Uterus (tissue), 2 donors: ENCODE data around the gene DPP6.

Experiments used
- POLR2A ChIP-seq, 2 donors: fragments of 450-650 bp; IDR thresholded peaks; one replicate each; pipeline ENCODE4 v1.6.1; 2016; ENCODE audit warnings: antibody characterized with exemption in 2 of 2, mild to moderate bottlenecking in 1 of 2, moderate library complexity in 1 of 2
- TF ChIP-seq, protein P1 (sequence below), 4 experiments: fragments of 200-600 bp in 2 of 4; fragments of 450-650 bp in 2 of 4; sonication (generic) in 2 of 4; IDR thresholded peaks; one replicate each; pipeline ENCODE4 v1.5.1; 2016 to 2019; ENCODE audit warnings: antibody characterized with exemption in 4 of 4, mild to moderate bottlenecking in 2 of 4, moderate library complexity in 1 of 4

DNA sequence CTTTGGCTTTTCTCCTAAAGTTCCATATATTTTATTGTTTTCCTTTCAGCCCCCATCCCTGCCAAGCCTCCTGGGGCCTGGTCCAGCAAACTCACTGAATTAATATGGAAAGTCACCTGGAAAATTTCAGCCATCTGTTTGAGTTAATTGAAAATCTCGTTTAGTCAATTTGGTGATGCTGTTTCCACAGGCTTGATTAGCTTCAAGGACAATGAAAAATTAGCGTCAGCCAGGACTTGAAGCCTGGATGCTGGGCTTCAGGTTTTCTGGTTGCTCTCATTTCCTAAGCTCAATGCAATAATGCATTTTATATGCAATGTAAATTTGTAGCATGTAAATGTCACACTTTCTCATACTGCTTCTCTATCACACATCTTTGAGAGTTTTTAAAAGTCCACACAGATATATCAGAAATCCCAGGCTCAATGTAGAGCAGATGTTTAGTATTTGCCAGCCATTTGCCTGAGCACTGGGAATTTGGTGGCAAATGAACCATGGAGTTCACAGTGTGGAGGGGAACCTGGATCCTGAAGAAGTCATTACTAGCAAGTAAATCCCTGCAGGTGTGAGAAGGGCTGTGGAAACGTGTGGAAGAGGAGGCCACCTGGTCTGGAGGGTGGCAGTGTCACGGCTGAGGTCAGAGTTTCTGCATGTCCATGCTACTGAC lies 722.2 kb downstream of the DPP6 start:
- TF ChIP-seq, protein P1, sequence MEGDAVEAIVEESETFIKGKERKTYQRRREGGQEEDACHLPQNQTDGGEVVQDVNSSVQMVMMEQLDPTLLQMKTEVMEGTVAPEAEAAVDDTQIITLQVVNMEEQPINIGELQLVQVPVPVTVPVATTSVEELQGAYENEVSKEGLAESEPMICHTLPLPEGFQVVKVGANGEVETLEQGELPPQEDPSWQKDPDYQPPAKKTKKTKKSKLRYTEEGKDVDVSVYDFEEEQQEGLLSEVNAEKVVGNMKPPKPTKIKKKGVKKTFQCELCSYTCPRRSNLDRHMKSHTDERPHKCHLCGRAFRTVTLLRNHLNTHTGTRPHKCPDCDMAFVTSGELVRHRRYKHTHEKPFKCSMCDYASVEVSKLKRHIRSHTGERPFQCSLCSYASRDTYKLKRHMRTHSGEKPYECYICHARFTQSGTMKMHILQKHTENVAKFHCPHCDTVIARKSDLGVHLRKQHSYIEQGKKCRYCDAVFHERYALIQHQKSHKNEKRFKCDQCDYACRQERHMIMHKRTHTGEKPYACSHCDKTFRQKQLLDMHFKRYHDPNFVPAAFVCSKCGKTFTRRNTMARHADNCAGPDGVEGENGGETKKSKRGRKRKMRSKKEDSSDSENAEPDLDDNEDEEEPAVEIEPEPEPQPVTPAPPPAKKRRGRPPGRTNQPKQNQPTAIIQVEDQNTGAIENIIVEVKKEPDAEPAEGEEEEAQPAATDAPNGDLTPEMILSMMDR (IDR thresholded peaks at IDR 0.05) = no peak
- TF ChIP-seq POLR2A (IDR thresholded peaks at IDR 0.05) = no peak
